Prostate gland (tissue), 2 donors: ENCODE measurements around the gene PPM1N. TPM values are rescaled to one million over a fixed set of nuclear protein-coding genes. Genes with fewer than 3 reads are reported as not detected.

Experiments
- DNase-seq: peaks from one replicate; pipeline ENCODE4 v3.0.0-alpha.2; 2019; ENCODE audit warnings: low spot score
- H3K27ac ChIP-seq, 2 donors: fragments of 200-600 bp; sonication (generic); 2 replicates each; pipeline ENCODE4 v1.5.1; 2017 to 2019
- H3K27me3 ChIP-seq: fragments of 200-600 bp; sonication (generic); replicated peaks from 2 replicates; pipeline ENCODE4 v1.5.1; 2019; ENCODE audit not compliant: insufficient read depth
- H3K36me3 ChIP-seq, 2 donors: fragments of 200-600 bp; sonication (generic); 1 replicate in 1 of 2; 2 replicates in 1 of 2; pipeline versions ENCODE4 v1.5.1 to v1.8.1; 2017 to 2019
- H3K4me1 ChIP-seq: fragments of 200-600 bp; sonication (generic); replicated peaks from 2 replicates; pipeline ENCODE4 v1.5.1; 2019
- H3K4me3 ChIP-seq, 2 donors: fragments of 200-600 bp; sonication (generic); 2 replicates each; pipeline ENCODE4 v1.5.1; 2017 to 2019
- H3K9me3 ChIP-seq: fragments of 200-600 bp; sonication (generic); 2 replicates; pipeline ENCODE4 v1.5.1; 2017
- CTCF ChIP-seq, 4 experiments: fragments of 200-600 bp in 2 of 4; fragments of 450-650 bp in 2 of 4; sonication (generic) in 2 of 4; IDR thresholded peaks; 1 replicate in 3 of 4; 2 replicates in 1 of 4; pipeline ENCODE4 v1.5.1; 2016 to 2019; ENCODE audit warnings: antibody characterized with exemption in 4 of 4, mild to moderate bottlenecking in 2 of 4, moderate library complexity in 2 of 4
- POLR2A ChIP-seq: fragments of 450-650 bp; IDR thresholded peaks from one replicate; pipeline ENCODE4 v1.6.1; 2016; ENCODE audit warnings: antibody characterized with exemption, mild to moderate bottlenecking
- POLR2AphosphoS5 ChIP-seq: sonication (generic); formaldehyde crosslinking; IDR thresholded peaks from one replicate; pipeline ENCODE4 v1.6.1; 2017; ENCODE audit warnings: antibody characterized with exemption
- WGBS: methylation state at CpG from one replicate; pipeline ENCODE4 v1.1.5; 2018; 5-methylcytosine and 5-hydroxymethylcytosine counted together
- intact Hi-C: fragments of 100-400 bp; cut with DNase I; formaldehyde crosslinking; loops from one replicate; pipeline ENCODE4 v1.14.2; 2022
- total RNA-seq, 2 donors: library from RNA; depleted of rRNA; stranded (reverse); fragments of >200 nt; gene quantifications; one replicate each; pipeline ENCODE4 v1.1.0, GENCODE V29; 2016

The PPM1N gene
- total RNA-seq, 2 donors from 2014 or later = 0.36 to 1.8 TPM

GRCh38 chr19:45464274-45464673, 34.0 kb upstream of the PPM1N start:
- no peaks in the 10 kb centered on the region for H3K27me3 ChIP-seq
- no peaks in the 10 kb centered on the region for H3K9me3 ChIP-seq
- intact Hi-C loops = no loop called here
- H3K36me3 ChIP-seq = no peaks in the 10 kb centered on the region
- no peak for DNase-seq
- no peak for TF ChIP-seq CTCF (IDR thresholded peaks at IDR 0.05)
- TF ChIP-seq POLR2AphosphoS5 = no peak
- no peak for TF ChIP-seq POLR2A
- no peak overlapping the region for H3K27ac ChIP-seq
- WGBS = 94% methylated on average over 2 of the region's 2 CpGs
- H3K4me1 ChIP-seq = peaks cover 7% of the 10 kb centered on the region
- no peak overlapping the region for H3K4me3 ChIP-seq

GRCh38 chr19:45464852-45465441, 33.3 kb upstream of the PPM1N start:
- Histone ChIP-seq H3K9me3 (no peaks in the 10 kb centered on the region), H3K4me1 (peaks cover 9% of the 10 kb centered on the region), H3K36me3 (no peaks in the 10 kb centered on the region), H3K27me3 (no peaks in the 10 kb centered on the region), H3K27ac (no peak overlapping the region), H3K4me3 (no peak overlapping the region)
- WGBS = 66% methylated on average over 8 of the region's 8 CpGs
- intact Hi-C loops = no loop called here
- DNase-seq = no peak
- TF ChIP-seq CTCF (IDR thresholded peaks at IDR 0.05) = no peak
- TF ChIP-seq POLR2AphosphoS5 = no peak
- no peak for TF ChIP-seq POLR2A

GRCh38 chr19:45467115-45467455, 31.2 kb upstream of the PPM1N start:
- no peaks in the 10 kb centered on the region for H3K9me3 ChIP-seq
- no peaks in the 10 kb centered on the region for H3K27me3 ChIP-seq
- intact Hi-C loops = no loop called here
- H3K4me3 ChIP-seq = peak overlapping the region; percentile 54 to 67
- H3K4me1 ChIP-seq = peaks cover 10% of the 10 kb centered on the region
- peak overlapping the region; percentile 98 to 99 for H3K27ac ChIP-seq
- 2% methylated on average over 11 of the region's 11 CpGs for WGBS
- no peak for TF ChIP-seq POLR2AphosphoS5
- no peak for TF ChIP-seq CTCF (IDR thresholded peaks at IDR 0.05)
- no peak for DNase-seq
- no peaks in the 10 kb centered on the region for H3K36me3 ChIP-seq

GRCh38 chr19:45467456-45468158, 30.6 kb upstream of the PPM1N start, which contains the start of gene FOSB:
FOSB (plus strand) TSS chr19:45467996; CDS start chr19:45468587, 591 bp downstream.
- peak; percentile 95 for DNase-seq
- under 1% methylated on average over 56 of the region's 56 CpGs for WGBS
- H3K36me3 ChIP-seq = no peaks in the 10 kb centered on the region

More at GRCh38 chr19:45467456-45468158, 30.6 kb upstream of the PPM1N start, which contains the start of gene FOSB:
- peaks cover 10% of the 10 kb centered on the region for H3K4me1 ChIP-seq
- TF ChIP-seq POLR2AphosphoS5 (peak; percentile 96), POLR2A (peak; percentile 90), CTCF (IDR thresholded peaks at IDR 0.05) (peak in 1 of 4 experiments; percentile 20)
- intact Hi-C loops = no loop called here
- no peaks in the 10 kb centered on the region for H3K9me3 ChIP-seq
- peak within 1 kb of the TSS; percentile 98 to 99 for H3K27ac ChIP-seq
- H3K4me3 ChIP-seq = peak within 1 kb of the TSS; percentile 54 to 67
- H3K27me3 ChIP-seq = no peaks in the 10 kb centered on the region
